GM23248 (cell line): ENCODE data around the gene LDLRAD4. TPM values are rescaled to one million over a fixed set of nuclear protein-coding genes. Genes with fewer than 3 reads are reported as not detected.

Source experiments
- DNase-seq: peaks from one replicate; pipeline ENCODE4 v3.0.0-alpha.2; 2015
- H2AFZ ChIP-seq: fragments of 200-600 bp; sonication (generic); 2 replicates; pipeline ENCODE4 v1.6.1; 2016; ENCODE audit warnings: antibody characterized with exemption
- H3F3A ChIP-seq: fragments of 200-600 bp; sonication (generic); 2 replicates; pipeline ENCODE4 v1.6.1; 2016; ENCODE audit warnings: mild to moderate bottlenecking, antibody characterized with exemption, mixed run types; ENCODE audit not compliant: insufficient read depth
- H3K27ac ChIP-seq: fragments of 200-600 bp; sonication (generic); 2 replicates; pipeline ENCODE4 v1.5.1; 2016; ENCODE audit warnings: mild to moderate bottlenecking
- H3K27me3 ChIP-seq: fragments of 200-600 bp; sonication (generic); replicated peaks from 2 replicates; pipeline ENCODE4 v1.6.1; 2016; ENCODE audit warnings: mild to moderate bottlenecking; ENCODE audit not compliant: insufficient read depth
- H3K36me3 ChIP-seq: fragments of 200-600 bp; sonication (generic); 2 replicates; pipeline ENCODE4 v1.6.1; 2016; ENCODE audit warnings: low read depth, mild to moderate bottlenecking
- H3K4me1 ChIP-seq: fragments of 200-600 bp; sonication (generic); 2 replicates; pipeline ENCODE4 v1.6.1; 2016; ENCODE audit warnings: mild to moderate bottlenecking; ENCODE audit not compliant: insufficient read depth
- H3K4me2 ChIP-seq: fragments of 200-600 bp; sonication (generic); one replicate; pipeline ENCODE4 v1.6.1; 2016; ENCODE audit warnings: mild to moderate bottlenecking; ENCODE audit not compliant: unreplicated experiment
- H3K4me3 ChIP-seq: fragments of 200-600 bp; sonication (generic); 2 replicates; pipeline ENCODE4 v1.5.1; 2016; ENCODE audit warnings: mild to moderate bottlenecking
- H3K79me2 ChIP-seq: fragments of 200-600 bp; sonication (generic); 2 replicates; pipeline ENCODE4 v1.6.1; 2016; ENCODE audit warnings: mild to moderate bottlenecking; ENCODE audit not compliant: insufficient read depth
- H3K9ac ChIP-seq: fragments of 200-600 bp; sonication (generic); 2 replicates; pipeline ENCODE4 v1.6.1; 2016; ENCODE audit warnings: mild to moderate bottlenecking
- H3K9me2 ChIP-seq: fragments of 200-600 bp; sonication (generic); 2 replicates; pipeline ENCODE4 v1.6.1; 2016; ENCODE audit warnings: mixed run types, mild to moderate bottlenecking, moderate library complexity; ENCODE audit not compliant: insufficient read depth
- H3K9me3 ChIP-seq: fragments of 200-600 bp; sonication (generic); one replicate; pipeline ENCODE4 v1.6.1; 2017; ENCODE audit warnings: low read depth
- H4K20me1 ChIP-seq: fragments of 200-600 bp; sonication (generic); 2 replicates; pipeline ENCODE4 v1.6.0; 2016; ENCODE audit not compliant: insufficient read depth
- EZH2 ChIP-seq: fragments of 200-600 bp; sonication (generic); IDR thresholded peaks from 2 replicates; pipeline ENCODE4 v1.6.1; 2018; ENCODE audit warnings: antibody characterized with exemption, mild to moderate bottlenecking; ENCODE audit not compliant: insufficient read depth, poor library complexity, severe bottlenecking
- EZH2phosphoT487 ChIP-seq: fragments of 200-600 bp; sonication (generic); IDR thresholded peaks from 2 replicates; pipeline ENCODE4 v1.6.1; 2018; ENCODE audit warnings: antibody characterized with exemption, moderate library complexity, mild to moderate bottlenecking, low read depth; ENCODE audit not compliant: insufficient read depth
- WGBS, 2 experiments: methylation state at CpG; one replicate each; pipeline ENCODE4 v1.1.6; 2015 to 2017; ENCODE audit warnings: low lambda C conversion rate in 2 of 2, low coverage in 1 of 2; ENCODE audit errors: missing lambda C conversion rate in 2 of 2; 5-methylcytosine and 5-hydroxymethylcytosine counted together
- in situ Hi-C: fragments of 300-500 bp; cut with MboI; formaldehyde crosslinking; loops from 2 replicates; pipeline ENCODE4 v1.15.0; 2020
- polyA plus RNA-seq: library from polyadenylated mRNA; unstranded; fragments of >200 nt; fragmentation: Nextera tagmentation; extraction: Ambion mirVana; gene quantifications from 2 replicates; pipeline ENCODE4 v1.2.1, GENCODE V29; 2016
- total RNA-seq: library from RNA; depleted of rRNA; stranded (reverse); fragments of >200 nt; shearing (Covaris generic); gene quantifications from 2 replicates; pipeline ENCODE4 v1.2.3, GENCODE V29; 2014

Gene LDLRAD4
- total and polyA plus RNA-seq, 2 experiments from 2014 or later: not detected

GRCh38 chr18:13235421-13235831 is 16.9 kb downstream of the LDLRAD4 start:
- no peaks in the 10 kb centered on the region for H3K4me1 ChIP-seq
- H3K9ac ChIP-seq: no peak overlapping the region
- in situ Hi-C loops: no loop called here
- 0 to 3% methylated on average over 6 of the region's 6 CpGs for WGBS, 2 experiments
- H3K36me3 ChIP-seq: no peaks in the 10 kb centered on the region
- H3K4me2 ChIP-seq: no peak overlapping the region
- H3F3A ChIP-seq: no peaks in the 10 kb centered on the region
- no peaks in the 10 kb centered on the region for H4K20me1 ChIP-seq
- H3K4me3 ChIP-seq: no peak overlapping the region
- no peaks in the 10 kb centered on the region for H3K9me2 ChIP-seq
- H2AFZ ChIP-seq: no peak overlapping the region
- no peak for DNase-seq
- H3K27ac ChIP-seq: no peak overlapping the region
- TF ChIP-seq EZH2: no peak
- TF ChIP-seq EZH2phosphoT487: no peak
- H3K27me3 ChIP-seq: peaks cover 20% of the 10 kb centered on the region
- H3K9me3 ChIP-seq: no peaks in the 10 kb centered on the region
- H3K79me2 ChIP-seq: no peaks in the 10 kb centered on the region

DNA sequence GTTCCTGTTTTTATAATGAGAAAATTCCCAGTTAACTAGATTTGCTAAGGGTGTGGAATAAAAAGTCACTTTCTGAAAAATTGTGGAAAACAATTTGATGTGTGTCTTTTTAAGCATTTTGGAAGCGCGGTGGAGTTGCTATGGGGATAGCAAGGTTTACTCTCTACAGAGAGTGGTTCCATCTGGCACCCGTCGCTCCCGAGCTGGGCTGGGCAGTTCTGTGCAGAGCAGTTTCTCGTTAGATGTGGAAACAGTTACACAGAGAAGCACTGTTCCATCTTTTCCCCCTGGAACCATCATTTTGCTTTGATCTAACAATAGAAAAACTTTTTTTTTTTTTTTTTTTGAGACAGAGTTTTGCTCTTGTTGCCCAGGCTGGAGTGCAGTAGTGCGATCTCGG is 17.4 kb downstream of the LDLRAD4 start:
- H4K20me1 ChIP-seq: no peaks in the 10 kb centered on the region
- H3K36me3 ChIP-seq: no peaks in the 10 kb centered on the region
- 3% methylated on average over 8 of the region's 8 CpGs for WGBS, 2 experiments
- no peaks in the 10 kb centered on the region for H3K9me3 ChIP-seq
- DNase-seq: no peak
- no peak overlapping the region for H3K4me3 ChIP-seq
- no peak overlapping the region for H3K4me2 ChIP-seq
- H3K27ac ChIP-seq: no peak overlapping the region
- H3K79me2 ChIP-seq: no peaks in the 10 kb centered on the region
- H3K27me3 ChIP-seq: peaks cover 20% of the 10 kb centered on the region
- in situ Hi-C loops: no loop called here
- no peaks in the 10 kb centered on the region for H3K9me2 ChIP-seq
- no peak for TF ChIP-seq EZH2phosphoT487
- no peak for TF ChIP-seq EZH2
- H2AFZ ChIP-seq: no peak overlapping the region
- H3F3A ChIP-seq: no peaks in the 10 kb centered on the region
- H3K4me1 ChIP-seq: no peaks in the 10 kb centered on the region
- H3K9ac ChIP-seq: no peak overlapping the region

GRCh38 chr18:13236411-13236810 is 17.9 kb downstream of the LDLRAD4 start:
- in situ Hi-C loops: no loop called here
- no peak overlapping the region for H2AFZ ChIP-seq
- no peak overlapping the region for H3K27ac ChIP-seq
- H3K36me3 ChIP-seq: no peaks in the 10 kb centered on the region
- no peaks in the 10 kb centered on the region for H3K9me3 ChIP-seq
- no peak for DNase-seq
- no peaks in the 10 kb centered on the region for H3K9me2 ChIP-seq
- WGBS, 2 experiments: 24 to 26% methylated on average over 9 of the region's 9 CpGs
- H3F3A ChIP-seq: no peaks in the 10 kb centered on the region
- TF ChIP-seq EZH2phosphoT487 (no peak), EZH2 (no peak)
- H3K4me1 ChIP-seq: no peaks in the 10 kb centered on the region
- H3K27me3 ChIP-seq: peaks cover 20% of the 10 kb centered on the region
- no peaks in the 10 kb centered on the region for H3K79me2 ChIP-seq
- H3K4me2 ChIP-seq: no peak overlapping the region
- no peak overlapping the region for H3K9ac ChIP-seq
- H4K20me1 ChIP-seq: no peaks in the 10 kb centered on the region
- no peak overlapping the region for H3K4me3 ChIP-seq

DNA sequence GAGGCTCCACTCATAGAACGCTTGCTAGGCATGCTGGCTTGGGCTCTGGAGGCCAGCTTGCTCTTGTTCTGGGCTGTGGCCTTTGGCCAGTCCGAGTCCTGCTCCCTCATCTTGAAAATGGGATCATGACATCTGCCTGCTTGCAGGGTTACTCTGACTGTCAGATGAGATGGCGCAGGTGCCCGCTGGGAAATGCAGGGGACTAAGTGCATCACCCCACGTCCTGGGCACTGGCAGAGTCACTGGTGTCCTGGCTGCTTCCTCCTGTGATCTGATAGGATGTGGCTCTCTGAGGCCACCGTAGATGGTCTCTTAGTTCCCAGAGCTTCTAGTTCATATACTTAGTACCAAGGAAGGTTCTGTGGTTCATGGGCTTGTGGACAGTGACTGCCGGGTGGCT is 18.5 kb downstream of the LDLRAD4 start:
- Histone ChIP-seq H2AFZ (no peak overlapping the region), H3F3A (no peaks in the 10 kb centered on the region), H3K9ac (no peak overlapping the region), H3K36me3 (no peaks in the 10 kb centered on the region), H3K4me2 (no peak overlapping the region), H3K9me2 (no peaks in the 10 kb centered on the region), H3K9me3 (no peaks in the 10 kb centered on the region), H3K27ac (no peak overlapping the region), H3K79me2 (no peaks in the 10 kb centered on the region), H3K4me1 (no peaks in the 10 kb centered on the region), H3K4me3 (no peak overlapping the region), H4K20me1 (no peaks in the 10 kb centered on the region), H3K27me3 (peaks cover 20% of the 10 kb centered on the region)
- WGBS, 2 experiments: 58 to 59% methylated on average over 7 of the region's 7 CpGs
- no peak for TF ChIP-seq EZH2
- no peak for TF ChIP-seq EZH2phosphoT487
- no peak for DNase-seq
- in situ Hi-C loops: no loop called here

GRCh38 chr18:13237641-13238040 is 19.1 kb downstream of the LDLRAD4 start:
- H3K4me1 ChIP-seq: no peaks in the 10 kb centered on the region
- no peak overlapping the region for H3K4me3 ChIP-seq
- H4K20me1 ChIP-seq: no peaks in the 10 kb centered on the region
- H3K36me3 ChIP-seq: no peaks in the 10 kb centered on the region
- H3K9ac ChIP-seq: no peak overlapping the region
- peaks cover 20% of the 10 kb centered on the region for H3K27me3 ChIP-seq
- H3K9me2 ChIP-seq: no peaks in the 10 kb centered on the region
- no peak overlapping the region for H2AFZ ChIP-seq
- TF ChIP-seq EZH2phosphoT487 (no peak), EZH2 (no peak)
- no peaks in the 10 kb centered on the region for H3F3A ChIP-seq
- no peaks in the 10 kb centered on the region for H3K9me3 ChIP-seq
- no peak for DNase-seq
- H3K4me2 ChIP-seq: no peak overlapping the region
- WGBS, 2 experiments: 60 to 73% methylated on average over 3 of the region's 3 CpGs
- in situ Hi-C loops: no loop called here
- H3K27ac ChIP-seq: no peak overlapping the region
- H3K79me2 ChIP-seq: no peaks in the 10 kb centered on the region
